ENCODE data around the gene SLC7A7.
"Not testable (repeated sequence)": the region's sequence is repeated elsewhere in the genome, so short reads cannot be mapped to it uniquely, and the experiment has no call there.

The SLC7A7 gene

GRCh38 chr14:22814941-22815713, at the start of gene SLC7A7:
Gene SLC7A7, minus strand, starts transcription at chr14:22815435. Its CDS starts 2,037 bp downstream, at chr14:22813398.
- DNase-seq, result no peak

DNA sequence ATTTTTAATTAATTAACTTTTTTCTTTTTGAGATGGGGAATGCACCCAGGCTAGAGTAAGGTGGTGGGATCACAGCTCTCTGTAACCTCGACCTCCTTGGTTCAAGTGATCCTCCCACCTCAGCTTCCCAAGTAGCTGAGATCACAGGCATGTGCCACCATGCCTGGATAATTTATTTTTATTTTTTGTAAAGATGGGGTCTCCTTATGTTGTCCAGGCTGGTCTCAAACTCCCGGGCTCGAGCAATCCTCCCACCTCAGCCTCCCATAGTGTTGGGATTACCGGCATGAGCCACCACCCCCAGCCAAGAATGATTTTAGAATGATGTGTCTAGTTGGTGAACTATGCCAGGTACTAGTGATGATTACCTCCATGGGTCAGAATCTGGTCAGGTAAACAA, 49.7 kb upstream of the SLC7A7 start:
- in situ Hi-C loops (cut with HindIII; ENCODE audit: low pct_ligation_motif_present, low pct_unique_long_range_greater_than_20kb, low sequenced_read_pairs), result no loop called here

More at GRCh38 chr14:22814941-22815713, at the start of gene SLC7A7:
- in situ Hi-C loops (cut with HindIII; ENCODE audit: low pct_ligation_motif_present, low pct_unique_long_range_greater_than_20kb, low sequenced_read_pairs), result no loop called here

DNA sequence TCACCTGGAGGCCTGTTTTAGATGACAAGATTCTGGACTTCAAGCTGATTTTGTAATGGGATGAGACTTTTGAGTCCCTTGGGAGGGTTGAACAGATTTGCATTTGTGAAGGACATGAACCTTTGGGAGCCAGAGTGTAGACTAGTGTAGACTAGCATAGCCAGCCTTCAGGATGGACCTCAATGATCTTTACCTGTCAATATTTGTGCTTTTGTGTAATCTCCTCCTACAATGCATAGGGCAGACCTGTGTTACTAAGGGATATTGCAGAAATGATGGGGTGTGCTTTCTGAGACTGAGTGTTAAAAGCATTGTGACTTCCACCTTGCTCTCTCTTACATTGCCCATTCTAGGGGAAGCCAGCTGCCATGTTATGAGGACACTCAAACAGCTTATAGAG, 46.4 kb upstream of the SLC7A7 start:
- in situ Hi-C loops (cut with HindIII; ENCODE audit: low pct_ligation_motif_present, low pct_unique_long_range_greater_than_20kb, low sequenced_read_pairs), result no loop called here
- DNase-seq, result no peak

More for the DNA sequence above, 49.7 kb upstream of the SLC7A7 start:
- DNase-seq, result no peak

GRCh38 chr14:22860377-22860776, 45.1 kb upstream of the SLC7A7 start:
- DNase-seq; in situ Hi-C loops (cut with HindIII; ENCODE audit: low pct_ligation_motif_present, low pct_unique_long_range_greater_than_20kb, low sequenced_read_pairs): not testable (repeated sequence)

DNA sequence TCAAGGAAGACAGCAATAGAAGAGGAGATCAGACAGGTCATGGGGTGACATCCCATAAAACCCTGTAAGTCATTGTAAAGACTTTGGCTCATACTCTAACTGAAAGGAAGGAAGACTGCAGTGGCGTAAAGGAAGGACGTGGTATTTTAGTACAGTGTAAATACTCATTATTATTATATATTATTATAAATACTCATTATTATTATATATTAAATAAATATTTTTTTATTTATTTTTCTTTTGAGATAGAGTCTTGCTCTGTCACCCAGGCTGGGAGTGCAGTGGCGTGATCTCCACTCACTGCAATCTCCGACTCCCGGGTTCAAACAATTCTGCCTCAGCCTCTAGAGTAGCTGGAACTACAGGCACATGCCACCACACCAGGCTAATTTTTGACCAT, 41.2 kb upstream of the SLC7A7 start:
- no peak for DNase-seq
- in situ Hi-C loops (cut with HindIII; ENCODE audit: low pct_ligation_motif_present, low pct_unique_long_range_greater_than_20kb, low sequenced_read_pairs), result no loop called here

- in situ Hi-C loops (cut with HindIII; ENCODE audit: low pct_ligation_motif_present, low pct_unique_long_range_greater_than_20kb, low sequenced_read_pairs), result no loop called here
- no peak for DNase-seq
These were observed 39.9 kb upstream of the SLC7A7 start for GRCh38 chr14:22854963-22855724.

GRCh38 chr14:22854296-22854695, 39.1 kb upstream of the SLC7A7 start:
- DNase-seq; in situ Hi-C loops (cut with HindIII; ENCODE audit: low pct_ligation_motif_present, low pct_unique_long_range_greater_than_20kb, low sequenced_read_pairs): not testable (repeated sequence)

- peak; percentile 77 for DNase-seq
- in situ Hi-C loops (cut with HindIII; ENCODE audit: low pct_ligation_motif_present, low pct_unique_long_range_greater_than_20kb, low sequenced_read_pairs), result no loop called here
These were observed 37.9 kb upstream of the SLC7A7 start for GRCh38 chr14:22852940-22853767.

- in situ Hi-C loops (cut with HindIII; ENCODE audit: low pct_ligation_motif_present, low pct_unique_long_range_greater_than_20kb, low sequenced_read_pairs), result no loop called here
- no peak for DNase-seq
These were observed 37.3 kb upstream of the SLC7A7 start for GRCh38 chr14:22852599-22852939.

- DNase-seq; in situ Hi-C loops (cut with HindIII; ENCODE audit: low pct_ligation_motif_present, low pct_unique_long_range_greater_than_20kb, low sequenced_read_pairs): not testable (repeated sequence)
These were observed 36.9 kb upstream of the SLC7A7 start for GRCh38 chr14:22852178-22852577.

GRCh38 chr14:22850944-22851764, 35.9 kb upstream of the SLC7A7 start:
- DNase-seq, result peak; percentile 40
- in situ Hi-C loops (cut with HindIII; ENCODE audit: low pct_ligation_motif_present, low pct_unique_long_range_greater_than_20kb, low sequenced_read_pairs), result no loop called here

GRCh38 chr14:22849212-22849819, 34.1 kb upstream of the SLC7A7 start:
- DNase-seq, result no peak
- in situ Hi-C loops (cut with HindIII; ENCODE audit: low pct_ligation_motif_present, low pct_unique_long_range_greater_than_20kb, low sequenced_read_pairs), result no loop called here

GRCh38 chr14:22848351-22849164, 33.3 kb upstream of the SLC7A7 start:
- no peak for DNase-seq
- in situ Hi-C loops (cut with HindIII; ENCODE audit: low pct_ligation_motif_present, low pct_unique_long_range_greater_than_20kb, low sequenced_read_pairs), result no loop called here

DNA sequence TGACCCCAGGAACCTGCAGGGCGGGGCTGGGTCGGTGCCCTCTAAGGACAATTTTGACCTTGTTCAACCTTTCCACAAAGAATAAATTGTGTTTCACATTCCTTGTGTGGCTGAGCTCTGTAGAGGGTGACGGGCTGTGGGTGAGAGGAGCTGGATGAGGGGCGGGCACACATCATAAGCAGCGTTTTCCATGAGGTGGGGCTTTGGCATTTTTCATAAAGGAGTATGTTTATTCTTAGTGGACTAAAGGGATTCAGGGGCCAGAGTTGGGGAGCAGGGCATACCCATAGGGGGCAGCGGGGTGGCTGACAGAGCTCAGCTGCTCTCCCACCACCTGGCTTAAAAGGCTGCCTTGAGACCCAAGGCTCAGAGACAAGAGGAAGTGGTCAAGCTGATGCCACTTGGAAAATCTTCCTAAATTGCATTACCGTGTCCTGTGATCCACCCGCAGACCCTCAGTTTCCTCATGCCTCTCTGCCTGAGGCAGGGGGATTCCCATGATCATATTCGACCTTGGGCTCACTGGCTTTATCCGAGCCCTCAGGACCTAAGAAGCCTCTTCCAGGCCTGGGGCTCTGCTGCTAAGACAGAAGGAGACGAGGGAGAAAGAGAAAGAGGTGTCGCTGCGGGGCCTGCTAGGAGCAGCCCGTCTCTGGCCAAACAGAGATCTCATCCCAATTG, 32.6 kb upstream of the SLC7A7 start:
- in situ Hi-C loops (cut with HindIII; ENCODE audit: low pct_ligation_motif_present, low pct_unique_long_range_greater_than_20kb, low sequenced_read_pairs), result no loop called here
- no peak for DNase-seq

- in situ Hi-C loops (cut with HindIII; ENCODE audit: low pct_ligation_motif_present, low pct_unique_long_range_greater_than_20kb, low sequenced_read_pairs), result no loop called here
- DNase-seq, result no peak
These were observed 31.6 kb upstream of the SLC7A7 start for GRCh38 chr14:22846811-22847307.

GRCh38 chr14:22845821-22846625, 30.8 kb upstream of the SLC7A7 start:
- in situ Hi-C loops (cut with HindIII; ENCODE audit: low pct_ligation_motif_present, low pct_unique_long_range_greater_than_20kb, low sequenced_read_pairs), result no loop called here
- DNase-seq, result no peak
